Metanephros (tissue), 1 donor: ENCODE data around the gene COPE. TPM values are rescaled to one million over a fixed set of nuclear protein-coding genes. Genes with fewer than 3 reads are reported as not detected.

Experiments used
- total RNA-seq: library from RNA; depleted of rRNA; stranded (reverse); fragments of >200 nt; gene quantifications from one replicate; pipeline ENCODE4 v1.2.3, GENCODE V29; 2014

COPE gene
- 118 TPM for total RNA-seq

GRCh38 chr19:18919086-18919899, at the start of gene COPE, which contains the start of gene DDX49:
Gene COPE, minus strand, starts transcription at chr19:18919387. Its CDS starts 39 bp downstream, at chr19:18919348.
Gene DDX49, plus strand, starts transcription at chr19:18919715. Its CDS starts 27 bp downstream, at chr19:18919742.

GRCh38 chr19:18940769-18941627, 21.8 kb upstream of the COPE start, which contains the start of gene HOMER3:
Gene HOMER3, minus strand, starts transcription at chr19:18941217. Its CDS starts 2,235 bp downstream, at chr19:18938982.

GRCh38 chr19:18895824-18896341, 23.3 kb downstream of the COPE start, which contains the start of gene CERS1:
Gene CERS1, minus strand, starts transcription at chr19:18896158. Its CDS starts 86 bp downstream, at chr19:18896072.

Other genes starting within 250 kb of the COPE start
- 10.2 TPM for gene CRTC1, start 235.7 kb downstream of the COPE start, total RNA-seq
- gene COMP, start 128.1 kb downstream of the COPE start, total RNA-seq = 0.82 TPM
- gene UPF1, start 87.4 kb downstream of the COPE start, total RNA-seq = 83.0 TPM
- gene CERS1, start 23.2 kb downstream of the COPE start, total RNA-seq = 6.8 TPM
- 43.4 TPM for gene DDX49, start 328 bp upstream of the COPE start, total RNA-seq
- gene HOMER3, start 21.8 kb upstream of the COPE start, total RNA-seq = 47.6 TPM
- gene SUGP2, start 114.1 kb upstream of the COPE start, total RNA-seq = 55.1 TPM
- 35.1 TPM for gene ARMC6, start 114.2 kb upstream of the COPE start, total RNA-seq
- gene SLC25A42, start 144.6 kb upstream of the COPE start, total RNA-seq = 15.6 TPM
- gene TMEM161A, start 219.1 kb upstream of the COPE start, total RNA-seq = 26.9 TPM